Measurements from ENCODE around the gene APOBEC2.

DNA sequence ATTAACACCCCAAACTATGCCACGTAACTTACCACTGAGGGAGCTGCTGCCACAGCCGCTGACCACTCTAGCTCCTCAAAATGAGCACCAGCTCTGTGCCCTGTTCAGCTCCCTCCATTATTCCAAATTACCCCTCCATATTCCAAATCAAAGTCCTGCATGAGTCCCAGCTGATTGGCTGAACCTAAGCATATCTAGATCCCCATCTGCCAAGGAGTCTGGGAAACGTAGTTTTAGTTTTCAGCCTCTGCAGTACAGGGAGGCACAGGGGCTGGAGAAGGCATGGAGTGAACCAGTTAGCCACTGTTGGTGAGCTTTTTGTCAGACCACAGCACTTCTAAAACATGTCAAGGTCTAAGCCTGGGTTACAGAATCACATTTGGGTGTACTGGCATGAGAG is 29.9 kb upstream of the APOBEC2 start:
- TF ChIP-seq, protein P1, sequence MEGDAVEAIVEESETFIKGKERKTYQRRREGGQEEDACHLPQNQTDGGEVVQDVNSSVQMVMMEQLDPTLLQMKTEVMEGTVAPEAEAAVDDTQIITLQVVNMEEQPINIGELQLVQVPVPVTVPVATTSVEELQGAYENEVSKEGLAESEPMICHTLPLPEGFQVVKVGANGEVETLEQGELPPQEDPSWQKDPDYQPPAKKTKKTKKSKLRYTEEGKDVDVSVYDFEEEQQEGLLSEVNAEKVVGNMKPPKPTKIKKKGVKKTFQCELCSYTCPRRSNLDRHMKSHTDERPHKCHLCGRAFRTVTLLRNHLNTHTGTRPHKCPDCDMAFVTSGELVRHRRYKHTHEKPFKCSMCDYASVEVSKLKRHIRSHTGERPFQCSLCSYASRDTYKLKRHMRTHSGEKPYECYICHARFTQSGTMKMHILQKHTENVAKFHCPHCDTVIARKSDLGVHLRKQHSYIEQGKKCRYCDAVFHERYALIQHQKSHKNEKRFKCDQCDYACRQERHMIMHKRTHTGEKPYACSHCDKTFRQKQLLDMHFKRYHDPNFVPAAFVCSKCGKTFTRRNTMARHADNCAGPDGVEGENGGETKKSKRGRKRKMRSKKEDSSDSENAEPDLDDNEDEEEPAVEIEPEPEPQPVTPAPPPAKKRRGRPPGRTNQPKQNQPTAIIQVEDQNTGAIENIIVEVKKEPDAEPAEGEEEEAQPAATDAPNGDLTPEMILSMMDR (conservative IDR thresholded peaks at IDR 0.05; ENCODE audit: low read length), result no peak
- no peak for TF ChIP-seq EZH2phosphoT487 (IDR thresholded peaks at IDR 0.05; ENCODE audit: borderline replicate concordance)

Data from Loucy (cell line).